HEK293T (cell line): ENCODE measurements around the gene MLLT3.

ENCODE experiments used
- CTCF ChIA-PET: fragments of 350-600 bp; formaldehyde crosslinking; extraction: SDS; loops from one replicate; lab custom pipeline; 2021; ENCODE audit warnings: antibody characterized with exemption, inconsistent platforms; lab: Yijun Ruan, JAX
- POLR2A ChIA-PET: fragments of 350-600 bp; formaldehyde crosslinking; extraction: SDS; loops from one replicate; lab custom pipeline; 2020; ENCODE audit warnings: antibody characterized with exemption, inconsistent platforms; lab: Yijun Ruan, JAX
- DNase-seq: peaks from one replicate; pipeline ENCODE4 v3.0.0; 2012; ENCODE audit warnings: mixed read lengths; ENCODE audit errors: extremely low spot score
- ARNT ChIP-seq: fragments of 450-650 bp; IDR thresholded peaks from 2 replicates; pipeline ENCODE4 v1.6.1; 2017; ENCODE audit warnings: mild to moderate bottlenecking
- BHLHE40 ChIP-seq: fragments of 450-650 bp; IDR thresholded peaks from 2 replicates; pipeline ENCODE4 v1.6.1; 2016; ENCODE audit warnings: mild to moderate bottlenecking, moderate library complexity, borderline replicate concordance
- CTBP1 ChIP-seq: fragments of 450-650 bp; IDR thresholded peaks from 2 replicates; pipeline ENCODE4 v1.6.1; 2016; ENCODE audit warnings: borderline replicate concordance
- ELF4 ChIP-seq: fragments of 450-650 bp; IDR thresholded peaks from 2 replicates; pipeline ENCODE4 v1.6.1; 2017; ENCODE audit warnings: antibody characterized with exemption
- FOXA1 ChIP-seq: fragments of 450-650 bp; IDR thresholded peaks from 2 replicates; pipeline ENCODE4 v1.6.1; 2016; ENCODE audit warnings: mild to moderate bottlenecking
- FOXK2 ChIP-seq: fragments of 450-650 bp; IDR thresholded peaks from 2 replicates; pipeline ENCODE4 v1.6.1; 2016; ENCODE audit warnings: mild to moderate bottlenecking
- FOXM1 ChIP-seq: fragments of 450-650 bp; IDR thresholded peaks from 2 replicates; pipeline ENCODE4 v1.6.1; 2017; ENCODE audit warnings: mild to moderate bottlenecking, borderline replicate concordance
- HDGF ChIP-seq: fragments of 450-650 bp; IDR thresholded peaks from 2 replicates; pipeline ENCODE4 v1.6.1; 2017; ENCODE audit warnings: antibody characterized with exemption, borderline replicate concordance
- L3MBTL2 ChIP-seq: fragments of 450-650 bp; conservative IDR thresholded peaks from 2 replicates; pipeline ENCODE4 v1.6.1; 2016; ENCODE audit warnings: mild to moderate bottlenecking
- LEF1 ChIP-seq: fragments of 450-650 bp; IDR thresholded peaks from 2 replicates; pipeline ENCODE4 v1.6.1; 2017; ENCODE audit warnings: mild to moderate bottlenecking, borderline replicate concordance
- NFRKB ChIP-seq: fragments of 450-650 bp; IDR thresholded peaks from 2 replicates; pipeline ENCODE4 v1.6.1; 2016; ENCODE audit warnings: mild to moderate bottlenecking, moderate library complexity
- SP1 ChIP-seq: fragments of 450-650 bp; IDR thresholded peaks from 2 replicates; pipeline ENCODE4 v1.6.1; 2017
- SUZ12 ChIP-seq: fragments of 450-650 bp; IDR thresholded peaks from 2 replicates; pipeline ENCODE4 v1.6.1; 2016; ENCODE audit warnings: mild to moderate bottlenecking
- TARDBP ChIP-seq: fragments of 450-650 bp; IDR thresholded peaks from 2 replicates; pipeline ENCODE4 v1.6.1; 2016
- ZNF384 ChIP-seq: fragments of 450-650 bp; IDR thresholded peaks from 2 replicates; pipeline ENCODE4 v1.6.1; 2016
- TF ChIP-seq, protein P1 (sequence below): fragments of 450-650 bp; IDR thresholded peaks from 2 replicates; pipeline ENCODE4 v1.6.1; 2016

MLLT3 gene

DNA sequence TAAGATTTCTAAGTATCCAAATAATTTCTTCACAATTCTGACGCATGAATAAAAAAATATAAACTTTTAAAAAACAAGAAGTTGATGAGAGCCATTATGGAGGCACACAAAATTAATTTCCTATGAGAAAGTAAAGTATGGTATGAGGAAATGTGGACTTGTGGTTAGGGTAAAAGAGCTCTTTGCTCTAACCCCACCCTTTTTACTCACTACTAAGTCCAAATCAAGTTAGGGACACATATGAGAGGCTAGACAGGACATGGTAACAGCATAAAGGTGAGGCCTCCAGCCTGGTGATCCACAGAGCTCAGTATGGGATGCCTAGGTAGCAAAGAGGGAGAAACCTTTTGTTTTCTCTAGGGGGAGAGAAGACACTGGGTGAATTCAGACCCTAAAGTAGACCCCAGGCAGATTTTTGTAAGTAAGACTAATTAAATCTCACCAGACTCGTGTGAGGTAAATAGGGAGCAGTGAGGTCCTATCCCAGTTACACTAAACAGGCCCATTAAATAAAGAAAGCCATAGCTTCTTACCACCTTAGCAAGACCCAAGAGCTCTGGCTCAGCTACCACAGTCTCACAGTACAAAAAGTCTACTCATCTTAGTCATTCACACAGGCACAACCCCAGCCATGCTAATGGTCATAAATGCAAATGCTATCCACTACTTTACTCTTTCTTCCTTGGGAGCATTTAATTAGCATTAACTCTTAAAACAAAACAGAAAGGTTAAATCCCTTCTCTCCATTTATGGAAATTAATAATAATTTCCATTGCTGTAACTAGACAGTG, 42.6 kb downstream of the MLLT3 start:
- no peak for TF ChIP-seq L3MBTL2
- TF ChIP-seq, protein P1, sequence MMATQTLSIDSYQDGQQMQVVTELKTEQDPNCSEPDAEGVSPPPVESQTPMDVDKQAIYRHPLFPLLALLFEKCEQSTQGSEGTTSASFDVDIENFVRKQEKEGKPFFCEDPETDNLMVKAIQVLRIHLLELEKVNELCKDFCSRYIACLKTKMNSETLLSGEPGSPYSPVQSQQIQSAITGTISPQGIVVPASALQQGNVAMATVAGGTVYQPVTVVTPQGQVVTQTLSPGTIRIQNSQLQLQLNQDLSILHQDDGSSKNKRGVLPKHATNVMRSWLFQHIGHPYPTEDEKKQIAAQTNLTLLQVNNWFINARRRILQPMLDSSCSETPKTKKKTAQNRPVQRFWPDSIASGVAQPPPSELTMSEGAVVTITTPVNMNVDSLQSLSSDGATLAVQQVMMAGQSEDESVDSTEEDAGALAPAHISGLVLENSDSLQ, result no peak
- no peak for TF ChIP-seq FOXM1
- no peak for TF ChIP-seq SP1
- TF ChIP-seq TARDBP, result no peak
- TF ChIP-seq CTBP1, result no peak
- no peak for TF ChIP-seq ZNF384
- no peak for TF ChIP-seq ARNT
- TF ChIP-seq FOXA1, result no peak
- no peak for TF ChIP-seq NFRKB
- TF ChIP-seq ELF4, result no peak
- DNase-seq, result no peak
- ChIA-PET POLR2A (no interaction called here), CTCF (no interaction called here)

DNA sequence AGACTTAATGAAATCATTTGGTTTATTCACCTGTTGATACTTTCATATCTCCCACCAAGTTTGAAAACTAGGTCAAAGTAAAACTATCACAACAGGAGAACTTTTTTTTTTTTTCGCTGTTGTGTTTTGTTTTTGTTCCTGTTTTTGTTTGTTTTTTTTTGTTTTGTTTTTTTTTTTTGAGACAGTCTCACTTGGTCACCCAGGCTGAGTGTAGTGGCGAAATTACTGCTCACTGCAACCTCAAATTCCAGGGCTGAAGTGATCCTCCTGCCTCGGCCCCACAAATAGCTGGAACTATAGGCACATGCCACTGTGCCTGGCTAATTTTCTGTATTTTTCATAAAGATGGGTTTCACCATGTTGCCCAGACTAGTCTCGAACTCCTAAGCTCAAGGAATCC, 49.3 kb downstream of the MLLT3 start:
- TF ChIP-seq FOXM1 (no peak), SUZ12 (no peak), NFRKB (no peak)
- POLR2A ChIA-PET, result no interaction called here
- DNase-seq, result no peak
- CTCF ChIA-PET, result no interaction called here

DNA sequence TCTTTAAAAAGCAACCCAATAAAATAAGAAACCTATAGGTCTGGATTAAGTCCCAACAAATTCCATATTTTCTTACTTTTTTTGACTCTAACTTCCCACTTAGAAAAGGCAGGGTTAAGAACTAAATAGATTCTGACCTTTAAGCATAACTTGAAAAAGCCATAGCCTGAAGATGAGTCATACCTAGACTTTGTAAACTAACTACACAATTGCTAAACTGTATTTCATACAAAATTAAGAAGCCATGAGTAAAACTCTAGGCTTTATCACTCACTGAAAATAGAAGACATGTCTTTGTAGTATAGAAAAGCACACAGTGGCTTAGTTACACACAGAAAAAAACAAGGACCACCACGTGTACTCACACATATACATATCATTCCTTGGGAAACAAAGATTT, 51.5 kb downstream of the MLLT3 start:
- POLR2A ChIA-PET, result no interaction called here
- DNase-seq, result no peak
- TF ChIP-seq HDGF (no peak), ARNT (no peak), ZNF384 (no peak), L3MBTL2 (no peak), LEF1 (no peak), SP1 (no peak), BHLHE40 (no peak), FOXK2 (no peak), NFRKB (no peak), SUZ12 (no peak), FOXM1 (no peak)
- CTCF ChIA-PET, result no interaction called here

DNA sequence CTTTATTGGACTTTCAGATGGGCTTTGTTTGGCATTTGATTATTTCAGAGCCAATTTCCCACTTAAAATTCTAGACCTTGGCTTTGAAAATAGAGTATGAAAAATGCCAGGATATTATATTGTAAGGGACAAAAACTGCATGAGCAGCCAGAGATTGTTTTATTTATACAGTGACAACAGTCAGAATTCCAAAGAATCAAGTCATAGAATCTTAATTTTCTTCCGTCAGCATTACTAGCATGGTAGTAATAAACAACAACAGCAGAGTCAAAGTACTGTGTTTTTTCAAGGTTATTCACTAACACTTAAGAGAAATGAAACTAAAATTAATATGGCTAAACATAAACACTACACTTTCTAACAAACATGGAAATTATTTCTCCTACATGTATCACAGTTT, 52.2 kb downstream of the MLLT3 start:
- no peak for TF ChIP-seq BHLHE40
- TF ChIP-seq SP1, result no peak
- TF ChIP-seq HDGF, result no peak
- no peak for TF ChIP-seq FOXA1
- no peak for TF ChIP-seq CTBP1
- TF ChIP-seq FOXM1, result no peak
- no peak for TF ChIP-seq NFRKB
- TF ChIP-seq ZNF384, result no peak
- no peak for DNase-seq
- POLR2A ChIA-PET, result no interaction called here
- CTCF ChIA-PET, result no interaction called here

DNA sequence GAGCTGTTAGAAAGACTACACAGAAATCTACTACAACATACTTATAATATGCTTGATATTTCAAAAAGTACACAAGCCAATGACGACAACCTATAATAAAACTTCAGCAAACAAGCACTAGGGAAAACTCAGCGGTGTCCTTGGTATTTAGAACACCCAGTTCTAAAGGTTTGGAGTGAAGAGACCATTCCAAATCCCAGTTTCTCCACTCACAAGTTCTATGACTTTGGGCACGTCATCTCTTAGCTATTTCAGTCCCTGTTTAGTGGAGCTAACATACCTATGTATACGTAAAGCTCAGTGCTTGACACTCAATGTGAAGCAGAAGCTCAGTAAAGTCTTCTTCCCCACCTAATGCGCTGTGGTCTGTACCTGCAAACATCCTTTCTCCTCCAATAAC, 52.8 kb downstream of the MLLT3 start:
- no peak for DNase-seq
- CTCF ChIA-PET, result no interaction called here
- POLR2A ChIA-PET, result no interaction called here
- TF ChIP-seq ELF4, result no peak
- TF ChIP-seq SUZ12, result no peak
- no peak for TF ChIP-seq FOXK2
- no peak for TF ChIP-seq ZNF384
- no peak for TF ChIP-seq L3MBTL2
- no peak for TF ChIP-seq TARDBP
- no peak for TF ChIP-seq ARNT
- TF ChIP-seq HDGF, result no peak
- TF ChIP-seq NFRKB, result no peak
- no peak for TF ChIP-seq SP1
- TF ChIP-seq FOXA1, result no peak
- TF ChIP-seq LEF1, result no peak
- TF ChIP-seq, protein P1, result no peak
- TF ChIP-seq FOXM1, result no peak
- no peak for TF ChIP-seq BHLHE40

DNA sequence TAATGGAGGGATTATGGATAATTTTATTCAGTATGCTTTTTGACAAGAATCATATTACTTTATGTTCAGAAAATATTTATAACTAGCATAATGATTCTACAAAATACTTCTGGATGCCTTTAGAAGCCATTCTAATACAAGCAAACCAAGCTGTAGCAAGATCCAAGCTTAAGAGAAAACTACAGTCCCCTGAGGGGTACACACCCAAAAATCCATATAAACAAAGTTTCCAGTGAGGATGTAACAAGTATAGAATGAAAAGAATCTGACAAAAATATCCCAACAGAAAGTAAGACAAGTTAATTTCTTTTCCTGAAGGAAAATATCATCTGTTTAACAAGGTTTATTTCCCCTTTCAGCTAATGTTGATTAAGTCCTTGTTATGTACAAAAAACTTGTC, 53.9 kb downstream of the MLLT3 start:
- no peak for DNase-seq
- CTCF ChIA-PET, result no interaction called here
- POLR2A ChIA-PET, result no interaction called here
- TF ChIP-seq NFRKB (no peak), ZNF384 (no peak), CTBP1 (no peak), TARDBP (no peak), ELF4 (no peak), HDGF (no peak), FOXA1 (no peak)

DNA sequence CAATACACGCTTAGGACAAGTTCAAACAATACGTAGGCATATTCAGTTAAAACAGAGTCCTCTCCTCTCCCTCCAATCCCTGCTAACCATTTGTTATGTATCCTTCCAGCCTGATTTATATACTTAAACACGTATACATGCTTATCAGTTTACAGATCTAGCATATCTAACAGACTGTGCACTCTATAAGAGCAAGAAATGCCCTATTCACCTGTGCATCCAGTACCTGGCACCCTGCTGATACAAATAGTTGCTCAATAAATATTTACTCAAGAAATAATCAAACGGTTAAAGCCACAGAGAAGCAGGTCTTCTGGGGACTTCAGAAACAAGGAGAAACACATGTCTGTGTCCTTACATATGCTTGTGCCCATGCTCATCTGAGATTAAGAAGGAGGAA, 55.9 kb downstream of the MLLT3 start:
- ChIA-PET POLR2A (no interaction called here), CTCF (no interaction called here)
- TF ChIP-seq LEF1, result no peak
- TF ChIP-seq FOXK2, result no peak
- no peak for TF ChIP-seq HDGF
- no peak for TF ChIP-seq FOXA1
- no peak for TF ChIP-seq ARNT
- TF ChIP-seq SP1, result no peak
- TF ChIP-seq, protein P1, result no peak
- TF ChIP-seq FOXM1, result no peak
- no peak for TF ChIP-seq L3MBTL2
- no peak for TF ChIP-seq CTBP1
- TF ChIP-seq ELF4, result no peak
- TF ChIP-seq BHLHE40, result no peak
- no peak for TF ChIP-seq NFRKB
- no peak for TF ChIP-seq TARDBP
- no peak for TF ChIP-seq SUZ12
- DNase-seq, result no peak
